ENCODE measurements around the gene TP53RK. TPM values are rescaled to one million over a fixed set of nuclear protein-coding genes. Genes with fewer than 3 reads are reported as not detected.

TP53RK gene
- total RNA-seq, 1 donor from 2014 or later, result 17.3 TPM

- Mint-ChIP-seq H3K27ac (no peak overlapping the region), H3K27me3 (ENCODE audit: low read depth) (no peaks in the 10 kb centered on the region), H3K4me1 (no peaks in the 10 kb centered on the region), H3K4me3 (no peak overlapping the region), H3K36me3 (no peaks in the 10 kb centered on the region), H3K9me3 (peaks cover 3% of the 10 kb centered on the region)
- DNase-seq (ENCODE audit: low spot score in 2 of 2, unreplicated experiment in 2 of 2), result no peak
- no peak for TF ChIP-seq CTCF (IDR thresholded peaks at IDR 0.05; ENCODE audit: unreplicated experiment)
These were observed 52.7 kb downstream of the TP53RK start for GRCh38 chr20:46636514-46636913.

- no peaks in the 10 kb centered on the region for H3K27me3 Mint-ChIP-seq (ENCODE audit: low read depth)
- no peaks in the 10 kb centered on the region for H3K4me1 Mint-ChIP-seq
- H3K36me3 Mint-ChIP-seq, result no peaks in the 10 kb centered on the region
- H3K27ac Mint-ChIP-seq, result no peak overlapping the region
- TF ChIP-seq CTCF (IDR thresholded peaks at IDR 0.05; ENCODE audit: unreplicated experiment), result no peak
- no peak for DNase-seq (ENCODE audit: low spot score in 2 of 2, unreplicated experiment in 2 of 2)
- peaks cover 3% of the 10 kb centered on the region for H3K9me3 Mint-ChIP-seq
- no peak overlapping the region for H3K4me3 Mint-ChIP-seq
These were observed 53.6 kb downstream of the TP53RK start for GRCh38 chr20:46635514-46636136.

- H3K9me3 Mint-ChIP-seq, result peaks cover 14% of the 10 kb centered on the region
These were observed 54.7 kb downstream of the TP53RK start for GRCh38 chr20:46634528-46634927.

More at GRCh38 chr20:46634528-46634927, 54.7 kb downstream of the TP53RK start:
- Mint-ChIP-seq H3K36me3 (peaks cover 9% of the 10 kb centered on the region), H3K4me3 (no peak overlapping the region), H3K4me1 (no peaks in the 10 kb centered on the region), H3K27me3 (ENCODE audit: low read depth) (no peaks in the 10 kb centered on the region), H3K27ac (no peak overlapping the region)
- TF ChIP-seq CTCF (IDR thresholded peaks at IDR 0.05; ENCODE audit: unreplicated experiment), result no peak
- no peak for DNase-seq (ENCODE audit: low spot score in 2 of 2, unreplicated experiment in 2 of 2)

Other genes starting within 250 kb of the TP53RK start
- gene ZNF334, start 175.9 kb downstream of the TP53RK start, total RNA-seq, result 31.8 to 34.5 TPM (median 32.5 TPM) in 3 replicates
- gene OCSTAMP, start 138.8 kb downstream of the TP53RK start, total RNA-seq, result not detected in 3 replicates
- gene SLC13A3, start 38.0 kb downstream of the TP53RK start, total RNA-seq, result 18.8 to 19.7 TPM (median 19.3 TPM) in 3 replicates
- gene SLC2A10, start 20.2 kb upstream of the TP53RK start, total RNA-seq, result 21.7 to 23.8 TPM (median 22.2 TPM) in 3 replicates
- gene EYA2, start 205.4 kb upstream of the TP53RK start, total RNA-seq, result 9.0 to 10.2 TPM (median 9.3 TPM) in 3 replicates

All from mesothelial cell of epicardium (in vitro differentiated cells).